GM12878 (cell line): Measurements from ENCODE around the gene ACADS. TPM values are rescaled to one million over a fixed set of nuclear protein-coding genes. Genes with fewer than 3 reads are reported as not detected.

Experiments
- ATAC-seq: fragments of 200-7000 bp; cut with Tn5 transposase; 3 replicates; pipeline ENCODE4 v1.9.1; 2020; ENCODE audit warnings: mild to moderate bottlenecking, moderate library complexity
- BruUV-seq: library from RNA; stranded (reverse); fragments of 400-500 nt; replicated peaks from 2 replicates; lab custom pipeline; 2021; lab: Mats Ljungman, UMichigan
- CTCF ChIA-PET: fragments of 300-600 bp; sonication (Branson Sonifier 250); formaldehyde crosslinking; extraction: SDS; loops from one replicate; lab custom pipeline; 2021; ENCODE audit warnings: inconsistent platforms; lab: Yijun Ruan, JAX
- POLR2A ChIA-PET: fragments of 350-600 bp; formaldehyde crosslinking; extraction: SDS; loops from one replicate; lab custom pipeline; 2021; ENCODE audit warnings: inconsistent platforms; lab: Charles Lee
- RAD21 ChIA-PET: fragments of 300-600 bp; sonication (Branson Sonifier 250); formaldehyde crosslinking; loops from one replicate; lab custom pipeline; 2023; ENCODE audit warnings: antibody characterized with exemption; ENCODE audit not compliant: unreplicated experiment; lab: Charles Lee
- SMC1A ChIA-PET: fragments of 300-600 bp; sonication (Branson Sonifier 250); formaldehyde crosslinking; loops from one replicate; lab custom pipeline; 2023; ENCODE audit not compliant: unreplicated experiment, uncharacterized antibody; lab: Charles Lee
- DNase-seq: peaks from one replicate; pipeline ENCODE4 v3.0.0-alpha.2; 2011; ENCODE audit warnings: low read depth, low spot score
- FAIRE-seq: peaks from 3 replicates; lab custom pipeline; 2011; peaks lifted over from hg19 to GRCh38; lab: Jason Lieb, UNC
- H2AFZ ChIP-seq: 2 replicates; pipeline ENCODE4 v1.6.0; 2011; ENCODE audit warnings: low read depth, low read length, control low read depth; ENCODE audit not compliant: control insufficient read depth
- H3K27ac ChIP-seq: 2 replicates; pipeline ENCODE4 v1.5.1; 2011; ENCODE audit warnings: control low read depth; ENCODE audit not compliant: control insufficient read depth, insufficient read depth
- H3K27me3 ChIP-seq, 2 experiments: replicated peaks in 1 of 2; 2 replicates each; pipeline versions ENCODE4 v1.6.0 to v1.6.1; 2011; ENCODE audit warnings: low read length in 1 of 2; ENCODE audit not compliant: control insufficient read depth in 2 of 2, insufficient read depth in 2 of 2
- H3K36me3 ChIP-seq, 2 experiments: 2 replicates each; pipeline ENCODE4 v1.5.1; 2011; ENCODE audit warnings: low read length in 1 of 2; ENCODE audit not compliant: control insufficient read depth in 2 of 2, insufficient read depth in 2 of 2
- H3K4me1 ChIP-seq: 2 replicates; pipeline ENCODE4 v1.6.1; 2011; ENCODE audit warnings: mild to moderate bottlenecking, low read length, moderate library complexity, mixed read lengths; ENCODE audit not compliant: control insufficient read depth, insufficient read depth
- H3K4me2 ChIP-seq: 2 replicates; pipeline ENCODE4 v1.6.0; 2011; ENCODE audit warnings: control low read depth; ENCODE audit not compliant: control insufficient read depth, insufficient read depth
- H3K4me3 ChIP-seq: fragments of 200-600 bp; sonication (generic); 2 replicates; pipeline ENCODE4 v1.5.1; 2016
- H3K79me2 ChIP-seq: 2 replicates; pipeline ENCODE4 v1.6.0; 2011; ENCODE audit warnings: low read length; ENCODE audit not compliant: control insufficient read depth, insufficient read depth
- H3K9ac ChIP-seq: 2 replicates; pipeline ENCODE4 v1.8.0; 2011; ENCODE audit warnings: low read length, control low read depth, mixed read lengths; ENCODE audit not compliant: control insufficient read depth, insufficient read depth
- H3K9me3 ChIP-seq: replicated peaks from 3 replicates; pipeline ENCODE4 v1.5.1; 2011; ENCODE audit warnings: mild to moderate bottlenecking, low read length; ENCODE audit not compliant: control insufficient read depth, insufficient read depth
- H4K20me1 ChIP-seq: 2 replicates; pipeline ENCODE4 v1.6.0; 2011; ENCODE audit not compliant: control insufficient read depth, insufficient read depth
- BHLHE40 ChIP-seq, 2 experiments: fragments of 450-650 bp in 1 of 2; IDR thresholded peaks; 2 replicates each; pipeline ENCODE4 v1.6.1; 2011 to 2017; ENCODE audit warnings: low read depth in 2 of 2, borderline replicate concordance in 1 of 2, improper control_type of control experiment in 1 of 2, low read length in 1 of 2, mild to moderate bottlenecking in 1 of 2
- EP300 ChIP-seq, 2 experiments: fragments of 150-350 bp in 1 of 2; IDR thresholded peaks; 2 replicates each; pipeline ENCODE4 v1.6.1; 2011 to 2012; ENCODE audit warnings: low read depth in 2 of 2, low read length in 2 of 2, borderline replicate concordance in 1 of 2, improper control_type of control experiment in 1 of 2, inconsistent platforms in 1 of 2; ENCODE audit not compliant: control insufficient read depth in 1 of 2
- IRF5 ChIP-seq: fragments of 450-650 bp; IDR thresholded peaks from 2 replicates; pipeline ENCODE4 v1.6.1; 2017; ENCODE audit warnings: borderline replicate concordance
- JUNB ChIP-seq: IDR thresholded peaks from 2 replicates; pipeline ENCODE4 v1.6.1; 2016; ENCODE audit warnings: antibody characterized with exemption, mild to moderate bottlenecking
- JUND ChIP-seq: IDR thresholded peaks from 2 replicates; pipeline ENCODE4 v1.6.1; 2012; ENCODE audit warnings: low read depth, mild to moderate bottlenecking, low read length, improper control_type of control experiment, moderate library complexity
- PAX8 ChIP-seq: fragments of 450-650 bp; IDR thresholded peaks from 2 replicates; pipeline ENCODE4 v1.6.1; 2017; ENCODE audit warnings: mild to moderate bottlenecking, moderate library complexity
- SP1 ChIP-seq: IDR thresholded peaks from one replicate; pipeline ENCODE4 v1.6.1; 2011; ENCODE audit warnings: low read depth, low read length
- YY1 ChIP-seq: IDR thresholded peaks from 2 replicates; pipeline ENCODE4 v1.6.1; 2011; ENCODE audit warnings: low read depth, mild to moderate bottlenecking, low read length
- ZNF207 ChIP-seq: fragments of 450-650 bp; IDR thresholded peaks from 2 replicates; pipeline ENCODE4 v1.6.1; 2014; ENCODE audit warnings: antibody characterized with exemption, mild to moderate bottlenecking, borderline replicate concordance
- ZNF24 ChIP-seq: fragments of 450-650 bp; IDR thresholded peaks from 2 replicates; pipeline ENCODE4 v1.6.1; 2017; ENCODE audit warnings: antibody characterized with exemption, mild to moderate bottlenecking
- WGBS: methylation state at CpG from one replicate; pipeline ENCODE4 v1.1.6; 2016; ENCODE audit warnings: low lambda C conversion rate; ENCODE audit not compliant: insufficient replicate concordance, insufficient coverage; ENCODE audit errors: missing lambda C conversion rate; 5-methylcytosine and 5-hydroxymethylcytosine counted together
- in situ Hi-C: fragments of 300-500 bp; cut with MboI; formaldehyde crosslinking; loops from 9 replicates; pipeline ENCODE4 v1.14.3; 2018; ENCODE audit warnings: mixed read lengths
- intact Hi-C: fragments of 100-400 bp; cut with micrococcal nuclease; formaldehyde crosslinking; loops from one replicate; pipeline ENCODE4 v1.14.2; 2022; ENCODE audit not compliant: unreplicated experiment
- polyA plus RNA-seq, 11 experiments: library from polyadenylated mRNA; depleted of rRNA in 4 of 11; unstranded in 6 of 11; stranded (reverse) in 5 of 11; fragments of >200 nt; fragmentation: Nextera tagmentation in 4 of 11; fragmentation: Illumina TruSeq in 1 of 11; extraction: Ambion mirVana in 4 of 11; extraction: Trizol in 1 of 11; gene quantifications; 1 replicate in 1 of 11; 2 replicates in 10 of 11; pipeline versions ENCODE4 v1.2.1 to v1.2.3, GENCODE V29; 2011 to 2016; ENCODE audit warnings: inconsistent platforms in 2 of 11, missing spikeins in 2 of 11, low read depth in 1 of 11
- total RNA-seq, 4 experiments: library from RNA; depleted of rRNA in 3 of 4; stranded (reverse); fragments of >200 nt in 3 of 4; fragmentation: Illumina TruSeq in 1 of 4; extraction: Trizol in 1 of 4; gene quantifications; 2 replicates each; pipeline versions ENCODE4 v1.2.1 to v1.2.3, GENCODE V29; 2013 to 2021

The ACADS gene
- total and polyA plus RNA-seq, 10 of the 15 experiments (the other 5 are each of a cell fraction or from before 2014, with no cell fraction given): 0.05 to 18.1 (median 10.2) TPM

GRCh38 chr12:120718055-120718454 is 7.6 kb upstream of the ACADS start:
- RAD21 ChIA-PET: interaction anchor here (1.9 kb wide), 1 partner anchor 254 kb away, joined by 4 read pairs; no protein-coding TSS in a partner anchor
- CTCF ChIA-PET: interaction anchor here (1.0 to 1.9 kb wide), 2 partner anchors 71 to 90 kb away, joined by 3 to 5 read pairs; no protein-coding TSS in a partner anchor

More at GRCh38 chr12:120718055-120718454, 7.6 kb upstream of the ACADS start:
- no TSS peak for BruUV-seq
- no peak overlapping the region for H3K4me2 ChIP-seq
- H3K4me3 ChIP-seq: no peak overlapping the region
- TF ChIP-seq ZNF207 (no peak), ZNF24 (no peak), BHLHE40 (IDR thresholded peaks at IDR 0.05; ENCODE audit: borderline replicate concordance in 1 of 2, low read depth in 2 of 2, low read length in 1 of 2) (no peak), SP1 (no peak), PAX8 (no peak), JUND (no peak), YY1 (no peak), JUNB (no peak), EP300 (IDR thresholded peaks at IDR 0.05; ENCODE audit: borderline replicate concordance in 1 of 2, control insufficient read depth in 1 of 2, low read depth in 2 of 2, low read length in 2 of 2) (no peak), IRF5 (no peak)
- no peaks in the 10 kb centered on the region for H3K9me3 ChIP-seq
- intact Hi-C loops: no loop called here
- H3K36me3 ChIP-seq: peaks cover 8 to 37% of the 10 kb centered on the region in 2 experiments
- H3K27me3 ChIP-seq: no peaks in the 10 kb centered on the region
- in situ Hi-C loops: no loop called here
- no peaks in the 10 kb centered on the region for H3K79me2 ChIP-seq
- peaks cover 16% of the 10 kb centered on the region for H3K4me1 ChIP-seq
- ATAC-seq: no peak
- no peak for FAIRE-seq
- no peak overlapping the region for H2AFZ ChIP-seq
- DNase-seq: no peak
- no peak overlapping the region for H3K9ac ChIP-seq
- H4K20me1 ChIP-seq: no peaks in the 10 kb centered on the region
- 87% methylated on average over 9 of the region's 9 CpGs for WGBS
- POLR2A ChIA-PET: no interaction called here
- no peak overlapping the region for H3K27ac ChIP-seq
- SMC1A ChIA-PET: interaction anchor here (0.9 to 6.4 kb wide), 2 partner anchors 70 to 254 kb away, joined by 3 to 43 read pairs; no protein-coding TSS in a partner anchor
